Measurements from ENCODE around the gene LYZ. TPM values are rescaled to one million over a fixed set of nuclear protein-coding genes. Genes with fewer than 3 reads are reported as not detected.

Gene LYZ
- total and polyA plus RNA-seq, 9 of the 15 experiments (the other 6 are each of a cell fraction or from before 2014, with no cell fraction given): 27.2 to 96.3 (median 42.1) TPM

GRCh38 chr12:69330475-69331473 is 17.4 kb upstream of the LYZ start (continued):
- TF ChIP-seq, protein P1, sequence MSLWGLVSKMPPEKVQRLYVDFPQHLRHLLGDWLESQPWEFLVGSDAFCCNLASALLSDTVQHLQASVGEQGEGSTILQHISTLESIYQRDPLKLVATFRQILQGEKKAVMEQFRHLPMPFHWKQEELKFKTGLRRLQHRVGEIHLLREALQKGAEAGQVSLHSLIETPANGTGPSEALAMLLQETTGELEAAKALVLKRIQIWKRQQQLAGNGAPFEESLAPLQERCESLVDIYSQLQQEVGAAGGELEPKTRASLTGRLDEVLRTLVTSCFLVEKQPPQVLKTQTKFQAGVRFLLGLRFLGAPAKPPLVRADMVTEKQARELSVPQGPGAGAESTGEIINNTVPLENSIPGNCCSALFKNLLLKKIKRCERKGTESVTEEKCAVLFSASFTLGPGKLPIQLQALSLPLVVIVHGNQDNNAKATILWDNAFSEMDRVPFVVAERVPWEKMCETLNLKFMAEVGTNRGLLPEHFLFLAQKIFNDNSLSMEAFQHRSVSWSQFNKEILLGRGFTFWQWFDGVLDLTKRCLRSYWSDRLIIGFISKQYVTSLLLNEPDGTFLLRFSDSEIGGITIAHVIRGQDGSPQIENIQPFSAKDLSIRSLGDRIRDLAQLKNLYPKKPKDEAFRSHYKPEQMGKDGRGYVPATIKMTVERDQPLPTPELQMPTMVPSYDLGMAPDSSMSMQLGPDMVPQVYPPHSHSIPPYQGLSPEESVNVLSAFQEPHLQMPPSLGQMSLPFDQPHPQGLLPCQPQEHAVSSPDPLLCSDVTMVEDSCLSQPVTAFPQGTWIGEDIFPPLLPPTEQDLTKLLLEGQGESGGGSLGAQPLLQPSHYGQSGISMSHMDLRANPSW (CRISPR knock-in tag; IDR thresholded peaks at IDR 0.05): no peak
- TF ChIP-seq XRCC5 (IDR thresholded peaks at IDR 0.05; ENCODE audit: low read depth, low read length): no peak
- no peak for TF ChIP-seq HLTF (IDR thresholded peaks at IDR 0.05)
- no peak for TF ChIP-seq ZNF445 (CRISPR knock-in tag; IDR thresholded peaks at IDR 0.05; ENCODE audit: low read depth)
- TF ChIP-seq, protein P2, sequence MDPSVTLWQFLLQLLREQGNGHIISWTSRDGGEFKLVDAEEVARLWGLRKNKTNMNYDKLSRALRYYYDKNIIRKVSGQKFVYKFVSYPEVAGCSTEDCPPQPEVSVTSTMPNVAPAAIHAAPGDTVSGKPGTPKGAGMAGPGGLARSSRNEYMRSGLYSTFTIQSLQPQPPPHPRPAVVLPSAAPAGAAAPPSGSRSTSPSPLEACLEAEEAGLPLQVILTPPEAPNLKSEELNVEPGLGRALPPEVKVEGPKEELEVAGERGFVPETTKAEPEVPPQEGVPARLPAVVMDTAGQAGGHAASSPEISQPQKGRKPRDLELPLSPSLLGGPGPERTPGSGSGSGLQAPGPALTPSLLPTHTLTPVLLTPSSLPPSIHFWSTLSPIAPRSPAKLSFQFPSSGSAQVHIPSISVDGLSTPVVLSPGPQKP (CRISPR knock-in tag; IDR thresholded peaks at IDR 0.05): no peak
- no peak for TF ChIP-seq PCBP2 (IDR thresholded peaks at IDR 0.05; ENCODE audit: low read depth, low read length, poor library complexity, severe bottlenecking)
- TF ChIP-seq, protein P3, sequence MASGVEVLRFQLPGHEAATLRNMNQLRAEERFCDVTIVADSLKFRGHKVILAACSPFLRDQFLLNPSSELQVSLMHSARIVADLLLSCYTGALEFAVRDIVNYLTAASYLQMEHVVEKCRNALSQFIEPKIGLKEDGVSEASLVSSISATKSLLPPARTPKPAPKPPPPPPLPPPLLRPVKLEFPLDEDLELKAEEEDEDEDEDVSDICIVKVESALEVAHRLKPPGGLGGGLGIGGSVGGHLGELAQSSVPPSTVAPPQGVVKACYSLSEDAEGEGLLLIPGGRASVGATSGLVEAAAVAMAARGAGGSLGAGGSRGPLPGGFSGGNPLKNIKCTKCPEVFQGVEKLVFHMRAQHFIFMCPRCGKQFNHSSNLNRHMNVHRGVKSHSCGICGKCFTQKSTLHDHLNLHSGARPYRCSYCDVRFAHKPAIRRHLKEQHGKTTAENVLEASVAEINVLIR (CRISPR knock-in tag; IDR thresholded peaks at IDR 0.05): no peak
- TF ChIP-seq IRF2 (CRISPR knock-in tag; IDR thresholded peaks at IDR 0.05): no peak
- no peak for TF ChIP-seq BRCA1 (IDR thresholded peaks at IDR 0.05)
- TF ChIP-seq BRCA1 (CRISPR knock-in tag; IDR thresholded peaks at IDR 0.05): no peak
- no peak for TF ChIP-seq ZFP36 (IDR thresholded peaks at IDR 0.05; ENCODE audit: low read depth, low read length, partially characterized antibody)
- no peak for TF ChIP-seq SAFB (IDR thresholded peaks at IDR 0.05; ENCODE audit: borderline replicate concordance, low read depth, low read length)
- TF ChIP-seq ZNF165 (CRISPR knock-in tag; IDR thresholded peaks at IDR 0.05; ENCODE audit: borderline replicate concordance): no peak
- TF ChIP-seq ZNF830 (CRISPR knock-in tag; IDR thresholded peaks at IDR 0.05): no peak
- TF ChIP-seq CREB3L1 (IDR thresholded peaks at IDR 0.05; ENCODE audit: borderline replicate concordance, low read depth): no peak
- peak; percentile 74 for TF ChIP-seq DIDO1 (tag; IDR thresholded peaks at IDR 0.05; ENCODE audit: low read depth)
- TF ChIP-seq ZNF197 (CRISPR knock-in tag; IDR thresholded peaks at IDR 0.05; ENCODE audit: low read depth): no peak
- TF ChIP-seq TCF15 (CRISPR knock-in tag; IDR thresholded peaks at IDR 0.05): no peak
- TF ChIP-seq, protein P4, sequence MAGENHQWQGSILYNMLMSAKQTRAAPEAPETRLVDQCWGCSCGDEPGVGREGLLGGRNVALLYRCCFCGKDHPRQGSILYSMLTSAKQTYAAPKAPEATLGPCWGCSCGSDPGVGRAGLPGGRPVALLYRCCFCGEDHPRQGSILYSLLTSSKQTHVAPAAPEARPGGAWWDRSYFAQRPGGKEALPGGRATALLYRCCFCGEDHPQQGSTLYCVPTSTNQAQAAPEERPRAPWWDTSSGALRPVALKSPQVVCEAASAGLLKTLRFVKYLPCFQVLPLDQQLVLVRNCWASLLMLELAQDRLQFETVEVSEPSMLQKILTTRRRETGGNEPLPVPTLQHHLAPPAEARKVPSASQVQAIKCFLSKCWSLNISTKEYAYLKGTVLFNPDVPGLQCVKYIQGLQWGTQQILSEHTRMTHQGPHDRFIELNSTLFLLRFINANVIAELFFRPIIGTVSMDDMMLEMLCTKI (IDR thresholded peaks at IDR 0.05; ENCODE audit: partially characterized antibody): no peak
